Epidermal melanocyte (primary cell): Measurements from ENCODE around the gene PNPLA7.
"Not testable (repeated sequence)": the region's sequence is repeated elsewhere in the genome, so short reads cannot be mapped to it uniquely, and the experiment has no call there.

ENCODE experiments used
- DNase-seq: peaks from one replicate; pipeline ENCODE4 v3.0.0; 2011; ENCODE audit warnings: low spot score; ENCODE audit not compliant: insufficient read length

The PNPLA7 gene

DNA sequence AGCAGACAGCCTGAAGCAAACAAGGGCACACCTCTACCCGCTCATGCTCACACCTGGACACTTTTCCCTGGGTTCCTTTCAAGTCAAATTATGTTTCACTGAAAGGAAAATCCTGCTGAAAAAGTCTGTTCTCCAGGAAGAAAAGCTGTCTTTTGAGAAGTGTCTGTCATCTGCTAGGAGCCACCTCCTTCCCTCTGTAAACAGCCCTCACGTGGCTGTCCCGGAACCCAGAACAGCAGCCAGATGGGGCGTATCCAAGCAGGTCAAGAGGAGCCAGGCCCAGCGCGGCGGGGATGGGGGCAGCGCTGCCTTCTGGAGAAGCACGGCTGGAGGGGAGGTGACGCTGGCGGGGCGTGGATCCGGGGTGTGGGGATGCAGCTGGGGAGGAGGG, at the start of gene PNPLA7:
Gene PNPLA7, minus strand, starts transcription at position 172 of the 391 bp plus-strand sequence. CDS start 205 bp downstream, outside the sequence.
- DNase-seq, result peak; percentile 86

DNA sequence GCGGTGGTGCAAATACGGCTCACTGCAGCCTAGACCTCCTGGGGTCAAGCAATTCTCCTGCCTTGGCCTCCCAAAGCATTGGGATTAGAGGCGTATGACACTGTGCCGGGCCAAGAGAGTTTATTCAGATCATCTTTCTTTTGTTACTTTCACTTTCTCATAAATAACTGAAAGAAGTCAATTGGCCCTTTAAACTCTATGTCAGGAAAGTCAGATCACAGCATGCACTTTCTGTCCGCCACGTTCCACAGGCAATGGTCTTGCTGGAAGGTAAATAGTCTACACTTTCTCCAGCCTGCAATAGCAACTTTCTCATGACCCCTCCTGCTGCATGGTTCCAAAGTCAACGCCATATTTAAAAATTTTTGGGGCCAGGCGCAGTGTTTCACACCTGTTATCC, 48.7 kb upstream of the PNPLA7 start:
- DNase-seq, result no peak

DNA sequence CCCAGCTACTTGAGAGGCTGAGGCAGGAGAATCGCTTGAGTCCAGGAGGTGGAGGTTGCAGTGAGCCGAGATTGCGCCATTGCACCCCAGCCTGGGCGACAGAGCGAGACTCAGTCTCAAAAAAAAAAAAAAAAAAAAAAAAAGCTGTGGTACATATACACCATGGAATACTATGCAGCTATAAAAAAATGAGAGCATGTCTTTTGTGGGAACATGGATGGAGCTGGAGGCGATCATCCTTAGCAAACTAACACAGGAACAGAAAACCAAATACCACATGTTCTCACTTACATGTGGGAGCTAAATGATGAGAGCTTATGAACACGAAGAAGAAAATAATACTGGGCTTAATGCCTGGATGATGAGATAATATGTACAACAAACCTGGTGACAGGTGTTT, 46.4 kb upstream of the PNPLA7 start:
- not testable (repeated sequence) for DNase-seq

DNA sequence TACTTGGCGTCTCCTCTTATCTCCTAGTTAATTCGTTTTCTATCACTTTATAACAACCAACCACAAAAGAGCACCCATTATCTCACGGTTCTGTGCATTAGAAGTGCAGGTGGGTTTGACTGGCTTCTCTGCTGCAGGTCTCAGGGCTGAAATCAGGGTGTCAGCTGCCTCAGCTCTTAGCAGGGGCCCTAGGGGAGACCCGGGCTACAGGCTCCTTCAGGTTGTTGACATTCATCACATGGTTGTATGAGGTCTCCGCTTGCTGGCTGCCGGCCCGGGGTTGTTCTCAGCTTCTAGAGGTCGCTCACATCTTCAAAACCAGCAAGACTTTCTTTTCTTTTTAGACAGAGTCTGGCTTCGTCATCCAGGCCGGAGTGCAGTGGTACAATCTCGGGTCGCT, 43.0 kb upstream of the PNPLA7 start:
- DNase-seq, result no peak

DNA sequence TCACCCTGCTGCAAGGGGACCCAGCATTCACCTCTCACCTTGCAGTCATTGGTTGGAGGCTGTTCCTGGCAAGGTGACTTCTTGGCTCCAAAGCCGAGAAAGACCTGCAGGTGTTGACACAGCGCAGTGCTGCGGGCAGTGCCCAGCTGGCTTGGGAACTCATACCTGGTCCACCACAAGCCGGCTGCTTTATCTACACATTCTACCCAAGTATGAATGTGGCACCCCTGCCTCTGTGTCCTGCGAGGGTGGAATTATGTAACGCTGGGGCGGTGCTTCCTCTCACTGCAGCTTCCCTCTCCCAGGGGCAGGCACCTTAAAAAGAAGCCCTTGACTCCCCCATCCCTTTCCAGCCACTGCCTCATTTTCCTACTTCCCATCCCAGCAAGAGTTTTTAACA, 42.6 kb upstream of the PNPLA7 start:
- no peak for DNase-seq

DNA sequence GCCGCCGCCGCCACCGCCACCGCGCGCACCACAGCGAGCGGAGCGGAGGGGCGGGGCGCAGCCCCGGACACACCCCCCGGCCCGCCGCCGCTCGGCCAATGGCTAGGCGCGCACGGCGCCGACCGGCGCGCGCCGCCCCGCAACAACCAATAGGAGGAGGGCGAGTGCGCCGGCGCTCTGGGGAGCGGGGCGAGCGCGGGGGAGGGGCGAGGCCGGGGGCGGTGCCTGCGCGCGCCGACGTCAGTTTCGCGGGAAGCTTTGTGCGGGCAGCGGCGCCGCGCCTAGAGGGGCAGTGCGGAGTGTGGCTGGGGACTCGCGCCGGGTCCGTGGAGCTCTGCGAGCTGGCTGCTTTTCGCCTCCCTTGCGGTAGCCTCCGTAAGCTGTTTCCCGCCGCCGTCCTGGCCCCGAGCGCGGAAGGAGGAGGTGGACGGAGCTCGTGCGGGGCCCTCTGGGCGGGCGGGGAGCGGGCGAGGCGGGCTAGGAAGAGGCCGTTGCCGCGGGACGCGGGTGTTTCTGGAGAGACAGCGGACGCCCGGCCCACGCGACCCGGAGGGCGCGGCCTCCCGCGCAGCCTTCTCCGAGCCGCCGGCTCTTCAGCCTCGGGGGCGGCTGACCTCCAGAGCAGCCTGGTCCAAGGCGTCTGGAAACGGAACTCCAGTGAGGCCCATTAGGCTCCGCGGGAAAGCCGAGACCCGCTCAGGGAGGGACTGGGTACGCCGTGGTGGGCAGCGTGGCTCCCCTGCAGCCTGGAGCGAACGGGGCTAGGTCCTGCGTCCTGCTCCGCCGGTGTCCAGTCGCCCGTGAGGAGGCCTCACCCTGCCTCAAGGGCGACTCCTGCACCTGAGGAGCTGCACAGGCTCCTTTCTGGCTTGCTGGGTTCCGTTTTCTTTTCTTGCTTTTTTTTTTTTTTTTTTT, 40.5 kb upstream of the PNPLA7 start, which contains the start of gene ZMYND19:
Gene ZMYND19, minus strand, starts transcription at position 44 of the 915 bp plus-strand sequence. CDS start 249 bp downstream, outside the sequence.
- peak; percentile 99 for DNase-seq

- DNase-seq, result no peak
These were observed 39.9 kb upstream of the PNPLA7 start for GRCh38 chr9:137590123-137590468.

- DNase-seq, result peak; percentile 20
These were observed 39.4 kb upstream of the PNPLA7 start for GRCh38 chr9:137589441-137590122.

DNA sequence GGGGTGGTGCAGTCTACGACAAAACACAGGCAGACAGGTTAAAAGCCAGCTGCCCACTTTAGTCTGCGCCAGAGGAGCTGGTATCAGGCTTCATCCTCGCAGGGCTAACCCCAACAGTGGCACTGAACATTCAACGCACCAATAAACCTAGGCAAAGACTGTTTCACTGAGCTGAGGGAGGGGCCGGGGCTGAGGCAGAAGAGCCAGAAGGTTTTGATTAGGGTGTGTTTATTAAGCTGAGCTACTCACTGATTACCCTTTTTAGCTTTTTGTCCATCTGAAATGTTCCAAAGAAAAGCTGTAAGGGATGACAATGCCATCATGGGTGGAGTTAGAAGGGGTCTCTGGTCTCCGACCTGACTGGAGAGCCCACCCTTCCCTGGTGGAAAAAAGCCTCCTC, 38.7 kb upstream of the PNPLA7 start:
- no peak for DNase-seq

- DNase-seq, result no peak
These were observed 38.1 kb upstream of the PNPLA7 start for GRCh38 chr9:137588311-137588710.

DNA sequence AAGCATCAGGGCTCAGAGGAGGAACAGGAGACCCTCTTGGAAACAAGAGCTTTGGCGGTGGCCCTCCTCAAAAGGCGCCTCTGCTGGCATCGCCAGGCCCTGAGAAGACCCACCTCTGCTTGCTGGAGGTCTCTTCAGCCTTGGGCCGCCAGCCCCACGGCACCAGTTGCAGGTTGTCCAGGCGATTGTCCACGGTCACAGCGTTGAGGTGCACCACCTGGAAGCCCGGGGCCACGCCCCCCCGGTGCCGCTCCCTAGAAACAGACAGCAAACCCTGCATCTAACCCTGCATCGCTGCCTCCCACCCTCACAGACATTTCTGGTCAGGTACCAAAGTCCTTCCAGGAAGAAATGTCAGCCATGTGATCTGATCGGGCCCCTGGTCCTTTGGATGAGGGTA, 36.7 kb upstream of the PNPLA7 start:
- DNase-seq, result peak; percentile 1

DNA sequence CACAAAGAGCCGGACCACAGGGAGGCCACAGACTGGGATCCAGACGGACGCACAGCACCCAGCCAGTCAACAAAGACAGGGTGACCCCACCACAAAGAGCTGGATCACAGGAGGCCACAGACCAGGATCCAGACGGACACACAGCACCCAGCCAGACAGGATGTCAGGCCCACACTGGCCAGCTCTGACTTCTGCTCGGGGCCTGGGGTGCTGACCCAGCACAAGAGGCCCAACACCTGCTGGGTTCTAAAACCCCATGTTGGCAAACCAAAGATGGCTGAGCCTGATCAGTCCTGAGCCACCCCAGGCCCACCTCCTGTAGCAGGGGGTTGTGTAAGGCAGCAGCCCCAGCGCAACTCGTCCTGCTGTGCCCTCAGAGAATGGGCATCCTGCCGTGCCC, 33.8 kb upstream of the PNPLA7 start:
- DNase-seq, result peak; percentile 5

GRCh38 chr9:137583347-137583746, 33.1 kb upstream of the PNPLA7 start:
- DNase-seq, result no peak

GRCh38 chr9:137582286-137582860, 32.2 kb upstream of the PNPLA7 start:
- DNase-seq, result peak; percentile 7

DNA sequence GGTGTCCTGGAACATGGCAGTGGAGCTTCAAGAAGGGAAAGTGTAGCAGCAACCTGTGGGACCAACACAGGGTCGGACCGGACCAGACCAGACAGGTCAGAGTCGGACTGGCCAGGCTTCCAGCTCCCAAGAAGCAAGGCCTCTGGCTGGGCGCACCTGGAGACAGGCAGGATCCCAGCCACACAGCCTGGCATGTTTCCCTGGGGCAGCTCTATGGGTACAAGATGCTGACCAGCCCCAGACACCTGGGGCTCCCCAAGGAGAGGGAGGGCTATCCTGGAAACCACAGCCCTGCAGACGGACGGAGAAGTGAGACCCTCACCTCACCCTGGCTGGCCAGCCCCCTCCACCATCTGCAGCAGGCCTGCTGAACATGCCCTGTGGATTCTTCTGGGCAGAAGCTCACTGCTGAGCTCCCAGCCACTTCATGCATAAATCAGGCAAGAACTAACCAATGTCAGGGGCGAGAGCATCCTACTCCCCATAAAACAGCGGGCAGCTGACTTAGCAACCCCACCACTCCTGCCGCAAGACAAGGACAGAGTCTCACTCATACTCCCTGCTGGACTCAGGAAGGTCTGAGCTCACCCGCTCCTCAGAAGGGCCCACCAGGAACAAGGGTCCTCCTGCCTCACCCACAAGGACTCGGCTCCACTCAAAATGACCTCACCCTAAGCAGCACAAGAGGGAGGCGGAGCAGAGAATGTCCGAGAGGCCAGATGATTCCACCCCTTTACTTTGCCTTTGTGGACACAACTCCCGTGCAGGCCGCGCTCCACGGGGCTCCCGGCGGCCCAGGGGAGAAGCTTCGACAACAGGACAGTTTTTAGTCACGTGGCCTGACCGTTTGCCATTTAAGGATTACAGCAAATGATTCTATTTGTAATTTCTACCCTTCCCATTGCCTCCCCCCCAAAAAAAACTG, 31.4 kb upstream of the PNPLA7 start:
- peak; percentile 3 for DNase-seq

DNA sequence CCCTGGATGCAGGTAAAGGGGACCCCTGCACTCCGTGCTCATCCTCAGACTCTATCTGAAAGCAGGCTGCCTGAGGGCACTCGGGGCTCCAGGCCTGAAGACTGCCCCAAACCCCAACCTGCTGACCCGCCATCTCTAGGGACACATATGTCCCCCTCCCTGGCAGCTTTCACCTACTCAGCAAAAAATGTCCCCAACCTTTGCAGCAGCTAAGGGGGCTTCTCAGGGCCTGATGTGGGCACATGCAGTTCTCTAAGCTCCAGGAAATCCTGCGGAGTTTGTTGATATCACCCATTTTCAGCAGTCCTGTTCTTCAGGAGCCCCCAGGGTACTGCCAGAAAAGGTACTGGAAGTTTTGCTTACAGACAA, 30.7 kb upstream of the PNPLA7 start:
- DNase-seq, result peak; percentile 8

GRCh38 chr9:137580209-137580953, 30.2 kb upstream of the PNPLA7 start:
- peak; percentile 15 for DNase-seq

DNA sequence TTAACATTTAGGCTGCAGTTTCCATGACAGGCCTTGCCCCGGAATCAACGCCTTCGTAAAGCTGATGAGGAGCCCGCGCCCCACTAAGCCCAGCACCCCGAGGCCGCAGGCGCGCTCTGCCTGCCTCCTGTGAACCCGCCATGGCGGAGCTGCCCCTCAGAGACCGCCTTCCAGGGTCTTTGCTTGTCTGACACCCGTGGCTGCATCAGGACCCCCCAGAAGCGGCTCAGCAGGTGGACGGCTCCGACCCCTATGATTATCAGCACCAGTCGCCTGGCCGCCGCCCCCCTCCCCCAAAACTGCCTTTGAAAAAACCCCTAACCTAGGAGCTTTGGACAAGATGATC, 29.0 kb upstream of the PNPLA7 start:
- no peak for DNase-seq

DNA sequence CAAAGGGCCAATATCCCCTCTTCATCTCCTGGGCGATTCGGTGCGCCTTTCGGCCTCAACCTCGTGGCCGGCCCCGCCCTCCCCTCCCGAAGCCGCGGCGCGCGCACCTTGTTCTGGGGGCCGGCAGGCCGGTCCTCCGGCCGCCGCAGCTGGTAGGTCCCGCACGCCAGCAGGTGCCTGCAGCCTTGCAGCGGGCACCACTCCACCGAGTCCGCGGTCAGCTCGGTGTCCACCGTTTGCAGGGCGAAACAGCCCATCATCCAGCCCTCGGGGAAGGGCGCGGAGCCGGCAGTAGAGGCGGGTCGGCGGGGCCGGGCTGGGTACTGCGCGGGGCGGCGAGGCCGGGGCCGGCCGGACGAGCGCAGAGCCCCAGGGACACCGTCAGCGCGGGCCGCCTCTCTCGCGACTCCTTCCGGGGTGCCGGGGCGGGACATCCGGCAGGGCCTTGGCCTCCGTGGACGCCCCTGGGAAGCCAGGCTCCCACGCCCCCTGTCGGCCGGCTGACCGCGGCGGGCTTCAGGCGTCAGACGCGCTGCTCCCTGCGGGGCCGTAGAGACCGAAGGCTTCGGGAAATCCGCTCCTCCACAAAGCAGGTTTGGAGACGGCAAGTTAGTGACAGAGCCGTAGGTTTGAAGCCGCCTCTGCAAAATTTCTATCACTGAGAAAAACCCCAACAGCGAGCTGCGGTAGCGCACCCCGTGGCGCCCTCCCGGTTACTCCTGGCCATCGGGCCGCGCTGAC, 28.5 kb upstream of the PNPLA7 start, which contains the start of gene DPH7:
Gene DPH7, minus strand, starts transcription at position 408 of the 741 bp plus-strand sequence. Its CDS starts 148 bp downstream, at position 260.
- DNase-seq, result peak; percentile 98
